Activated CD8-positive, alpha-beta memory T cell treated with anti-CD3 and anti-CD28 coated beads for 24 hours (primary cell): Measurements from ENCODE around the gene CAST.
"Not testable (repeated sequence)": the region's sequence is repeated elsewhere in the genome, so short reads cannot be mapped to it uniquely, and the experiment has no call there.

Experiments used
- DNase-seq: peaks from one replicate; pipeline ENCODE4 v3.0.0-alpha.2; 2020

CAST gene

GRCh38 chr5:96785326-96786109, 123.3 kb downstream of the CAST start:
- DNase-seq, result no peak

DNA sequence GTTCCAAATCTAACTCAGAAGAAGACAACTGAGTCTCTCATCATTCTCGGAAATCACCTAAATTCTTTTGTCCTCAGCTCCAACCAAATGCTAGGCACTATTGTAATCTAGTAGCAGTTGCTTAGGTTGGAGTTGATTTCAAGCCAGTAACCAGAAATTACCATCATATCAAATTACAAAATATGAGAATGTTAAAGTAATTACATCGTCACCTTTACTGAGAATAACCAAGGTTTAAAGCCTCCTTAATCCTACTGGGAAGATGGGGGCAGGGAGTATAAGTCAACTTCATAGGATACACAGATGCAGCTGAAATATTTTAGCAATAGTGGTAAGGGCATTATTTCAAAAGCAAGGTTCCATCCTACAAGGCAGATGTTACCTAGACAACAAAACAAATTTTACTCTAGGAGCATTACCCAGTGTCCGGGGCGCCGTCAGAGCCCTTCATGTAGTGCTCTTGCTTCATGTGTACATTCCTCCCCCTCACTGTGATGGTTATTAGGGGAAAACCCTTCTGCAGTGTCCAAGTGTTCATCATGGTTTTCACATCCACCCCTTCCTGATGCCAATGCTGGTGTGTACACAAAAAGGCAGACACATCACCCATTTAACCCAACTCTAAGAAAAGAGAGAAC, 126.1 kb downstream of the CAST start:
- no peak for DNase-seq

DNA sequence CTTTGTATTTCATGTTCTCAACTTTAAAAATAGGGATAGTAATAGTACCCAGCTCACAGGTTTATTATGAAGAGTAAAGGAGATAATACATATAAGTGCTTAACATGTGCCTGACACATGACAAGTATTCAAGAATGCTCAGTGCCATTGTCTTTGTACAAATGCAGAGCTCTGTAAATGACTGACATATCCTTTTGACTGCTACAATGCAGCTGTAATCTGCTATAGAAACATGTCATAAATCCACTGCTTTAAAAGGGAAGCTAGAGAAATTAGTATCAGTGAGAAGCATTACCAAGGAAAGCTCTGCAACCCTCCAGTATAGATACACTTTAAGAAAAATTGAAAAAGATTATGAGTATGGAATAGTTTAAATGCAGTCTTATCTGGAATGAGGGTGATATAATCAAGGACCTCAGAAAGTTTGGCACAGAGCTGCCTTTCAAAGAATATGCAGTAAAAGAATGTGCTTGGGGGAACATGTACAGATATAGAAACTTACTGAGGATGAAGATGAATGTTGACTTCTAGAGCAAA, 127.7 kb downstream of the CAST start:
- DNase-seq, result no peak

DNA sequence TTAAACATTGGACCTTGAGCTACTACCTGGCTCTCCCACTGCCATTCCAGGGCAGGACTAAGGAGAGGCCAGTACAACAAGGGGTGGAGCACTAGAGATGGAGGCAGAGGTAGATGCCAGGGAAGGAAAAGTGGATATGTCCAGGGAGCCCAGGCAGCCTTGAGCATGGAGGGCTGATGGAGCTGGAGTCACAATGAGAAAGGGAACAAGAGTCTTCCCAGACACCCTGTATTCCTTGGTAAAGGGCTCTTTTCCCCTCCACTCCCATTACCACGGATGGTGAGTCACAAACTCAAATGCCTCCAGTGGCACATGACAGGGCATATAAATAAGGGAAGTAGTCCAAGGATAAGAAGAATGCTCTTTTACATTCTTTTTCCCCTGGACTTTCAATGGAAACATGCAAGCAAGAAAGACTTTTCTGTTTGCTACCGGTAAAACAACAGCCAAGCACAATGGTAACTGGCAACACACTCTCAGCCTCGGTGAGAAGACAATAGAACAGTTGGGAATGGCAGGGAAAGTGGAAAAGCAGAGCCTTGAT, 128.9 kb downstream of the CAST start:
- DNase-seq, result no peak

DNA sequence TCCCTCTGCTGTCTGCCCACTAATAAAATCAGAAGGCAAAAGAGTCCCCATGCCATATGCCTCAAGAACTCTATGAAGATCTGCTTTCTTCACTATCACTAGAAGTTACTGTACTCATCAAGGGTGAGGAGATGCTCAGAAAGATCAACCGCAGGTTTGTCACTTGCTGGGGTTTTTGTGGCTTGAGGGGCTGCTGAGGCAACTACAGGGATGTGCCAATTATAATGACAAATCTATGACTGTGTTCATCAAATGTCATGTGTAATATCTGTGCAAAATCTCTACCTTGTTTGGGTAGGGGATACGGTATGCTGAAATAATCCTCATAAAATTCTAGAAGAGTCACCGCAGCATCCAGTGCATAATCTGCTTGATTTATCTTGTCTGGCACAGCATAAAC, 132.6 kb downstream of the CAST start:
- peak; percentile 70 for DNase-seq

DNA sequence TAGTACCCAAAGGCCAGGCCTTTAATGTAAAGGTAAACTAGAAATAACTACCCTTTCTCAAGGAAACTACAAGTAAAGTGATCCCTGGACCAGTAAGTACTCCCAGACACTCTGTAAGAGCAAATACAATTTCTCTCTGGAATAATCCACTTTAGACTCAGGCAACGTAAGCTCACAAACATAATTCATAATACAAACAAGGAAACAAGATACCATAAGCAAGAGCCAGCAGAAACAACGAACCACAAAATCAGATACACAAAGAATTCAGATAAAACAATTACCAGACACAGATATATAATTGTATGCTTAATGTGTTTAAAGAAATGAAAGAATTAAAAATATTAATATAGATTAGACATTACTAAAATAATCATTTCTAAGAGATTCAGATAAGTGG, 133.4 kb downstream of the CAST start:
- DNase-seq, result no peak

DNA sequence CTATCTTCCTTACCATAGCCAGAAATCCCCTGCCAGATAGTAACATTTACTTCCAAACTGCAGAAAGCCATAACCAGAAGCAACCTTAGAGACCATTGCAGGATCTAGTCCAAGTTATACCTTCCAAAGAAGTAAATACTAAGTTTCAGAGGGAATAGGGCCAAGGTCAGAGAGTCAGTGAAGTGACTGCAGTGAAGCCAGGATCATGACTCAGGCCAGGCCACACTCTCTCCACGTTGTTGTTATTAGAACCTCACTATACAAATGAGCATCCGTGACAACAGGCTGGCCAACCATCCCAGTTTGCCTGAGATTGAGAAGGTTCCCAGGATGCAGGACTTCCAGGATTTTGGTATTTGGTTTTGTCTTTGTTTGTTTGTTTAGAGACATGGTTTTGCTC, 134.3 kb downstream of the CAST start:
- DNase-seq, result no peak

DNA sequence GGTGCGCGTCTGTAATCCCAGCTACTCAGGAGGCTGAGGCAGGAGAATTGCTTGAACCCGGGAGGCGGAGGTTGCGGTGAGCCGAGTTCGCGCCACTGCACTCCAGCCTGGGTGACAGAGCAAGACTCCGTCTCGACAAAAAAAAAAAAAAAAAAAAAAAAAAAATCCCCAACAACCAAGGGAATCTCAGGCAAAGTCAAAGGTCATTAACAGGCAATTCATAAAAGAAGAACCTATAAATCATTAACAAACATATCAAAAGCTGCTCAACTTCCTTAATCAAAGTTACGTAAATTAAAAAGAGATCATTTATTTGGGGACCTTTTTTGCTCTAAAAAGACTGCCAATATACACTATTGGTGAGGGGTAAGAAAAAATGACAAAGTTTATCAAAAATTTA, 139.5 kb downstream of the CAST start:
- DNase-seq, result not testable (repeated sequence)

DNA sequence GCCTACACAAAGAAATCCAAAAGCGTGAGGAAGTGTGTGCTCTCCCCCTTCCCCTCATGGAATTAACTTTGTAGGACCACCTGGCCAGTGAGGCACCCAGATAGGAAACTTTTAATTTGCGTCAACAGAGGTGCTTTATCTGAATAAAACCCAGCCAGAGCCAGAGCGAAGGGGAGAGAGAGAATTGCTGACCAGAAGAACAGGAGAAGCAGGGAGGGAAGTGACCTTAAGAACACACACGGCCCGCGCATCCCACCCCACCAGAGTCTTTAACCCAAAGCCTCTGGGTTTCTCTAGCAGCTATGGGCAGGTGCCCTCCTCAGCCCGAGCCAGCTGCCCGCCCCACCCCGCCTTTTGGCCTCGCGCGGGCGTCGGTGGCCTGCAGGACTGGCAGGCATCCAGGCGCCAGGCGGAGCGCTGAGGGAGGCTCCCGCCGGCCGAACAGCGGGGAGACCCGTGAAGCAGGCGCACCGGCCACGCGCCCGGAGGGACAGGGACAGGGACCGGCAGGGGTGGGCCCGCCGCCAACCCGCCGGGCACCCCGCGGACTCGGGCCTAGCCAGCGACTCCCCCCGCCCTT, 145.0 kb downstream of the CAST start:
- DNase-seq, result peak; percentile 85

GRCh38 chr5:96808541-96808828, 146.3 kb downstream of the CAST start:
- DNase-seq, result no peak

GRCh38 chr5:96808868-96809558, 146.8 kb downstream of the CAST start:
- no peak for DNase-seq

- DNase-seq, result peak; percentile 63
These were observed 147.7 kb downstream of the CAST start for GRCh38 chr5:96809921-96810320.

GRCh38 chr5:96812851-96813250, 150.7 kb downstream of the CAST start:
- DNase-seq, result no peak

GRCh38 chr5:96814041-96814440, 151.9 kb downstream of the CAST start:
- no peak for DNase-seq

DNA sequence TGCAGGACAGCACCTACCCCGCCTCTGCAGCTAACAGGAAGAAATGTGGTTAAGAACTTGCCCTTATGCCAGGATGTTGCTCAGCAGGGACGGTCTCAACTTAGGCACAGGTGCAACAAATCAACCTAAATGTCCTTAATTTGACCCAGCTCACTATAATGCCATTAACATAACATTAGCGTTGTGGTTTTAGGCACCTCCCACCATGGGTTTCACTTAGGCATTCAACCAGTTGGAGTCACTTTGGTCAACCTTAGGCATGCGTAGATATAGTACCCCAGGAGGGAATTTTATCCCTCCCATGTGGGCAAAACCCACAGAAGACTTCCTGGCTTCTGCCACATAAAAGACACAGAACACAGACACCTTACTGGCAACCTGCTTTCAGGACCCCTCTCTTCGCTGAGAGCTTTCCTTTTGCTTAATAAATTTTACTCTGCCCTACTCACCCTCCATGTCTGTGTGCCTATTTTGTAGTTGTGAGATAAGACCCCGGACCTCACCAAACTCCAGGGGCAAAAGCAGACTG, 154.3 kb downstream of the CAST start:
- DNase-seq, result peak; percentile 65

DNA sequence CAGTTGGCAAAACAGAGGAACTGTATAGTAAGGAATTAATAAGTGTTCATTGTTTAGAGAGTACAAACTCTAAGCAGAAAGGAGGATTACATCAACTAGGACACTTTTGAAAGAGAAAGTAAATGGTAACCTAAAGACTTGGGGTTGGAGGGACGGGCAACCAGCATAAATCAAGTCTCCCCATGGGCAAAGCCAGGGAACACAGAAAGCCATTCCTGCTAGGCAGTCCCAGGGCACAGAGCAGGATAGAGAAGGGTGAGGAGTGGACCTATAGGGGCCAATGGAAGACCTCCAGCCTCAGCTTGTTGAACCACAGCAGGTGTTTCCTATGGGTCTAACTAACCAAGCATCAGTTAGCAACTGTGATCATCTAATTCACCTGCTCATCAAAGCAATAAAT, 154.8 kb downstream of the CAST start:
- DNase-seq, result no peak

- no peak for DNase-seq
These were observed 155.3 kb downstream of the CAST start for GRCh38 chr5:96817506-96817905.

GRCh38 chr5:96818125-96818788, 156.1 kb downstream of the CAST start:
- no peak for DNase-seq

DNA sequence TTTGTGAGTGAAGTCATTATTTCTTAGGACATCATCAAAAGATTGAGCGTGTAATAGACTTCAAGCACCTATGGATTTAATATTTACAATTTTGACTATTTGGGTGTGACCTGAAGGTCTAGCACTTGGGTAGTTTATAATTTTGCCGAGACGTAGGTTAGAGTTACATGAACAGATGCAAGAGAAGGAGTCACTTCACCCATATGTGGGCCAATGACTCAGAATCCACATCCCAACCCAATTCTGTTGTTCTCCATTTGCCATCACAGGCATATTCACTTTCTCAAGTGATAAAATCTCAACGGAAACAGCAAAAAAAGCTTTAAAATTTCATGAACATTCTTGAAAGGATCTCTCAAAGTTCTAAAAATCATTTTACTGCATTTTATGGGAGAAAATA, 157.6 kb downstream of the CAST start:
- DNase-seq, result no peak

DNA sequence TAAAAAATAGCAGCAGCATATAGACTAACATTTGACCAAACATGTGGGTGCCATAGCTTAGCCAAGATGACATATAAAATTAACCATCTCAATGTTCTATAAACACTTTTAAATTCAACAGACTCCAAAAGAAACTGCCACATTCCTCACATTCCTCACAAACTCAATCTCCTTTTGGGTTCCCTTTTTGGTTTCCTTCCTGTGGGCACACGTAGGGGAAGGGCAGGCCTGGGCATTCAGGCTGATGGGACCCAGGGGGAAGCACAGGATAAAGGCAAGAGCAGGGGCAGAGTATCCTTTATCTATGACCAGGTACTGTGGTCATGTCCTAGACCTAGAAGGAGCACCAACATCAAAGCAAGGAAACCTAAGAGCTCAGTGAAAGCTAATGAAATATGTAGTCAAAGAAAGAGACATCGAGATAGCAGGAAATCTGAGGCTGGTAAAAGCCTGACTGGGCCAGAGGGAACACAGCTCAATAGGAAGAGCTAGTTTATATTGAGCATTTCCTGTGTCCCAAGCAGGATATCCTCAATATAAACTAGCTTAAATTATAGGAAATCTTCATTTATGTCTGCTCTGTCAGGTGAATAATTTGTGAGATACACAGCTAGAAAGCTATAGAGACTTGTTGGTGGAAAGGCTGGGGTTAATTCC, 159.2 kb downstream of the CAST start:
- DNase-seq, result no peak

DNA sequence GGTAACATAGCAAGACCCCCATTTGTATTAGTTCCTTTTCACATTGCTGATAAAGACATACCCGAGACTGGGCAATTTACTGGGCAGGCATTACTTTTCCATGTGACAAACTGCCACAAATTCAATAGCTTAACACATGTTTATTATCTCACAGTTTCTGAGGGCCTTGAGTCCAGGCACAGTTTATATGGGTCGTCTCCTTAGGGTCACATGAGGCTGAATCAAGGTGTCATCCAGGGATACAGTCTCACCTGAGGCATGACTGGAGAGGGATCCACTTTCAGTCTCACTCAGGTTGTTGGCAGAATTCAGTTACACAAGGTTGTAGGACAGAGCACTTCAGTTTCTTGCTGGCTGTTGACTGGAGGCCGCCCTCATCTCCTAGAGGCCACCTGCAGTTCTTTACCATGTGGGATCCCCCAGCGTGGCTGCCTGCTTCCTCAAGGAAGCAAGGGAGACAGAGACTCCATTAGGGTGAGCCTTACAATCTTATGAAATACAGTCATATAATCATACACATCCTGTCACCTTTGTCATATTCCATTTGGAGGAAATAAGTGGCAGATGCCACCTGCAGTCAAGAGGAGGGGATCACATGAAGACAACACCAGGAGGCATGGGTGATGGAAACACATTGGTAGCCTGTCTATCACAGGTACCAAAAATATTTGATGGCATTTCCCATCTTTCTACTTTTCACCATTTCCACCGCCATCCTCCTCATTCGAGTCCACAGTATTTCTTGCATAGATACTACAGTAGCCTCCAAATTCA, 160.7 kb downstream of the CAST start:
- no peak for DNase-seq
